Measurements from ENCODE around the gene CASQ1.

CASQ1 gene

GRCh38 chr1:160168609-160169369 lies 21.6 kb upstream of the CASQ1 start:
- peak; percentile 89 for DNase-seq (ENCODE audit: low read depth)

- DNase-seq (ENCODE audit: low read depth): no peak
Observed at GRCh38 chr1:160169553-160170399, 20.6 kb upstream of the CASQ1 start.

- DNase-seq (ENCODE audit: low read depth): no peak
Observed at GRCh38 chr1:160171354-160171753, 19.0 kb upstream of the CASQ1 start.

GRCh38 chr1:160171980-160172379 lies 18.4 kb upstream of the CASQ1 start:
- no peak for DNase-seq (ENCODE audit: low read depth)

- no peak for DNase-seq (ENCODE audit: low read depth)
Observed at GRCh38 chr1:160177231-160177630, 13.1 kb upstream of the CASQ1 start.

GRCh38 chr1:160177667-160178066 lies 12.7 kb upstream of the CASQ1 start:
- no peak for DNase-seq (ENCODE audit: low read depth)

- DNase-seq (ENCODE audit: low read depth): no peak
Observed at GRCh38 chr1:160178731-160179130, 11.6 kb upstream of the CASQ1 start.

- no peak for DNase-seq (ENCODE audit: low read depth)
Observed at GRCh38 chr1:160179336-160179735, 11.0 kb upstream of the CASQ1 start.

GRCh38 chr1:160186246-160186645 lies 4.1 kb upstream of the CASQ1 start:
- no peak for DNase-seq (ENCODE audit: low read depth)

- DNase-seq (ENCODE audit: low read depth): no peak
Observed at GRCh38 chr1:160186729-160187128, 3.6 kb upstream of the CASQ1 start.

- DNase-seq (ENCODE audit: low read depth): no peak
Observed at GRCh38 chr1:160187407-160187806, 3.0 kb upstream of the CASQ1 start.

- DNase-seq (ENCODE audit: low read depth): no peak
Observed at GRCh38 chr1:160188341-160188740, 2.0 kb upstream of the CASQ1 start.

- DNase-seq (ENCODE audit: low read depth): no peak
Observed at GRCh38 chr1:160191756-160192155, 1.4 kb downstream of the CASQ1 start.

GRCh38 chr1:160192234-160192633 lies 1.9 kb downstream of the CASQ1 start:
- DNase-seq (ENCODE audit: low read depth): no peak

- DNase-seq (ENCODE audit: low read depth): peak; percentile 80
Observed at GRCh38 chr1:160193091-160193819, 2.9 kb downstream of the CASQ1 start.

- DNase-seq (ENCODE audit: low read depth): no peak
Observed at GRCh38 chr1:160193832-160194736, 3.7 kb downstream of the CASQ1 start.

GRCh38 chr1:160194737-160195059 lies 4.3 kb downstream of the CASQ1 start:
- no peak for DNase-seq (ENCODE audit: low read depth)

GRCh38 chr1:160196143-160196542 lies 5.8 kb downstream of the CASQ1 start:
- no peak for DNase-seq (ENCODE audit: low read depth)

GRCh38 chr1:160197231-160197630 lies 6.9 kb downstream of the CASQ1 start:
- DNase-seq (ENCODE audit: low read depth): no peak

GRCh38 chr1:160200786-160201185 lies 10.4 kb downstream of the CASQ1 start:
- DNase-seq (ENCODE audit: low read depth): no peak

GRCh38 chr1:160204526-160205241 lies 14.3 kb downstream of the CASQ1 start:
- no peak for DNase-seq (ENCODE audit: low read depth)
